Measurements from ENCODE around the gene ANKRD39. TPM values are rescaled to one million over a fixed set of nuclear protein-coding genes. Genes with fewer than 3 reads are reported as not detected.

The ANKRD39 gene
- total RNA-seq, 1 donor from 2014 or later: 3.7 TPM

Small RNA genes within 50 kb of the gene (small RNA-seq; reads per million reads assigned to genes)
- 0.09 reads per million for gene MIR3127

Other genes with a start within 250 kb of the ANKRD39 start
- 23.5 TPM for gene KANSL3, start 219.7 kb downstream of the ANKRD39 start, total RNA-seq
- gene FER1L5, start 215.3 kb downstream of the ANKRD39 start, total RNA-seq: 0.52 TPM
- gene LMAN2L, start 118.0 kb downstream of the ANKRD39 start, total RNA-seq: 37.1 TPM
- gene CNNM4, start 97.1 kb downstream of the ANKRD39 start, total RNA-seq: 6.3 TPM
- 4.2 TPM for gene CNNM3, start 41.7 kb downstream of the ANKRD39 start, total RNA-seq
- 5.2 TPM for gene ANKRD23, start 14.0 kb downstream of the ANKRD39 start, total RNA-seq
- 29.7 TPM for gene SEMA4C, start 12.1 kb upstream of the ANKRD39 start, total RNA-seq
- gene FAM178B, start 128.6 kb upstream of the ANKRD39 start, total RNA-seq: 2.1 TPM
- 6.3 TPM for gene FAHD2B, start 236.9 kb upstream of the ANKRD39 start, total RNA-seq

All from skeletal muscle tissue (tissue), 2 donors.